ENCODE measurements around the gene POLE3.

- TF ChIP-seq POLR2A (IDR thresholded peaks at IDR 0.05; ENCODE audit: low read depth, low read length), result no peak
- TF ChIP-seq POLR2AphosphoS5 (IDR thresholded peaks at IDR 0.05; ENCODE audit: low read depth, low read length), result no peak
Measured at GRCh38 chr9:113373256-113373655, 37.2 kb downstream of the POLE3 start.

Measured in GM12892 (cell line).